Colonic mucosa (tissue), 4 donors: ENCODE results near the gene COPS9. TPM values are rescaled to one million over a fixed set of nuclear protein-coding genes. Genes with fewer than 3 reads are reported as not detected.

Source experiments
- DNase-seq: peaks from one replicate; pipeline ENCODE4 v3.0.0-alpha.2; 2020
- H3K27ac ChIP-seq: fragments of 200-600 bp; one replicate; pipeline ENCODE4 v1.8.0; 2021
- H3K27me3 ChIP-seq: fragments of 200-600 bp; one replicate; pipeline ENCODE4 v1.8.0; 2021
- H3K36me3 ChIP-seq: fragments of 200-600 bp; one replicate; pipeline ENCODE4 v1.8.0; 2021
- H3K4me1 ChIP-seq: fragments of 200-600 bp; one replicate; pipeline ENCODE4 v1.8.0; 2021; ENCODE audit warnings: mild to moderate bottlenecking
- H3K4me3 ChIP-seq: fragments of 200-600 bp; one replicate; pipeline ENCODE4 v1.8.0; 2021
- H3K9ac ChIP-seq, 2 donors: one replicate each; pipeline ENCODE4 v1.7.0; 2013; ENCODE audit warnings: control low read depth in 2 of 2, low read depth in 2 of 2, low read length in 2 of 2
- H3K9me3 ChIP-seq: fragments of 200-600 bp; one replicate; pipeline ENCODE4 v1.8.0; 2021
- intact Hi-C: fragments of 100-400 bp; cut with DNase I; formaldehyde crosslinking; loops from one replicate; pipeline ENCODE4 v1.14.1; 2022
- total RNA-seq, 2 donors: library from RNA; stranded (reverse); fragmentation: NEBNext Ultra II Directional in 1 of 2; extraction: Animal tissue kit (Norgen Biotek cat#: 25700) in 1 of 2; gene quantifications; one replicate each; pipeline ENCODE4 v1.2.1, GENCODE V29; 2021
- TF ChIP-seq, protein P1 (sequence below): fragments of 200-600 bp; IDR thresholded peaks from one replicate; pipeline ENCODE4 v1.8.0; 2022; ENCODE audit warnings: antibody characterized with exemption, mild to moderate bottlenecking
- donor health status: healthy.
- donor health status: DM: no; HTN: no; CAD: no.
- donor health status: DM: no; HTN: no; CAD: no.

Gene COPS9
- total RNA-seq, 2 donors from 2014 or later, result 119 to 169 TPM

DNA sequence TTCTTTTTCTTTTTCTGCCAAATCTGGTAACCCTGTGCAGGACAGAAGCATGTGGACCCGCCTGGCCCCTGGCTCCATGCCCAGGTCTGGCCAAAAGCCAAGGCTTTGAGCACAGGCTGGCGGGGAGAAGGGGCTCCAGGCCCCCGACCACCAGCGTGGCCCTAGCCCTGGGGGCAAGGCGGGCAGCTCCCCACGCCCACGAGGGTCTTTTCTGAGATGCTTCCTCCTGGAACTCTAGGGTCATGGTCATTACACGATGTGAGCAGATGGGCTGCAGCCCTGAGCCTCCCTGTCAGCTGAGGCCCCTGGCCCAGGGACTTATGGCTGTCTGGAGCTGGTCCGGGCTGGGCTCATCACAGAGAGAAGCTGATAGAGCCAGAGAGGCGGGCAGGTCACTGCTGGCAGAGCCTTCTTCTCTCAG, 10.0 kb upstream of the COPS9 start:
- TF ChIP-seq, protein P1, sequence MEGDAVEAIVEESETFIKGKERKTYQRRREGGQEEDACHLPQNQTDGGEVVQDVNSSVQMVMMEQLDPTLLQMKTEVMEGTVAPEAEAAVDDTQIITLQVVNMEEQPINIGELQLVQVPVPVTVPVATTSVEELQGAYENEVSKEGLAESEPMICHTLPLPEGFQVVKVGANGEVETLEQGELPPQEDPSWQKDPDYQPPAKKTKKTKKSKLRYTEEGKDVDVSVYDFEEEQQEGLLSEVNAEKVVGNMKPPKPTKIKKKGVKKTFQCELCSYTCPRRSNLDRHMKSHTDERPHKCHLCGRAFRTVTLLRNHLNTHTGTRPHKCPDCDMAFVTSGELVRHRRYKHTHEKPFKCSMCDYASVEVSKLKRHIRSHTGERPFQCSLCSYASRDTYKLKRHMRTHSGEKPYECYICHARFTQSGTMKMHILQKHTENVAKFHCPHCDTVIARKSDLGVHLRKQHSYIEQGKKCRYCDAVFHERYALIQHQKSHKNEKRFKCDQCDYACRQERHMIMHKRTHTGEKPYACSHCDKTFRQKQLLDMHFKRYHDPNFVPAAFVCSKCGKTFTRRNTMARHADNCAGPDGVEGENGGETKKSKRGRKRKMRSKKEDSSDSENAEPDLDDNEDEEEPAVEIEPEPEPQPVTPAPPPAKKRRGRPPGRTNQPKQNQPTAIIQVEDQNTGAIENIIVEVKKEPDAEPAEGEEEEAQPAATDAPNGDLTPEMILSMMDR, result no peak
- Histone ChIP-seq H3K9ac (no peak overlapping the region), H3K4me3 (no peak overlapping the region), H3K4me1 (no peaks in the 10 kb centered on the region), H3K27me3 (no peaks in the 10 kb centered on the region), H3K9me3 (no peaks in the 10 kb centered on the region), H3K27ac (no peak overlapping the region), H3K36me3 (no peaks in the 10 kb centered on the region)
- no peak for DNase-seq
- intact Hi-C loops, result loop anchor here (10.0 kb wide), 1 partner anchor 1111 kb away; no protein-coding TSS in a partner anchor

DNA sequence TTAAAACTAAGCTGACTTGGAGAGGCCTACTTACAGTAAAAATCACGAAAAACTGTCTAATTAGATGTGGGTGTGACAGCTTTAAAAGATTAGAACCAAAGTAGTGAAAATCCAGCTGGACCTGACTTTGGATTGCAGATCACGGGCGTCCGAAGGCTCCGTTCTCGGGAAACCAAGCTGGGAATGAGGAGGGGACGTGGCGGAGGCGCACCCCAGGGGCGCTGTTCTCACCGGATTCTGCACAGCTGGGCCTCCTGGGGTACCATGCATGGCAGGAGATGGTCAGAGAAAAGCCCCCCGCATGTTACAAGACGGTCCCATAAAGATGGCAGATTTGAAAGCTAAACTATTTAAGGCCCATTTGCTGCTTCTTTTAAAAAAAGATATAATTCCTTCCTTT, 9.4 kb upstream of the COPS9 start:
- intact Hi-C loops, result loop anchor here (2.0 to 10.0 kb wide), 2 partner anchors 85 to 1111 kb away; no protein-coding TSS in a partner anchor

DNA sequence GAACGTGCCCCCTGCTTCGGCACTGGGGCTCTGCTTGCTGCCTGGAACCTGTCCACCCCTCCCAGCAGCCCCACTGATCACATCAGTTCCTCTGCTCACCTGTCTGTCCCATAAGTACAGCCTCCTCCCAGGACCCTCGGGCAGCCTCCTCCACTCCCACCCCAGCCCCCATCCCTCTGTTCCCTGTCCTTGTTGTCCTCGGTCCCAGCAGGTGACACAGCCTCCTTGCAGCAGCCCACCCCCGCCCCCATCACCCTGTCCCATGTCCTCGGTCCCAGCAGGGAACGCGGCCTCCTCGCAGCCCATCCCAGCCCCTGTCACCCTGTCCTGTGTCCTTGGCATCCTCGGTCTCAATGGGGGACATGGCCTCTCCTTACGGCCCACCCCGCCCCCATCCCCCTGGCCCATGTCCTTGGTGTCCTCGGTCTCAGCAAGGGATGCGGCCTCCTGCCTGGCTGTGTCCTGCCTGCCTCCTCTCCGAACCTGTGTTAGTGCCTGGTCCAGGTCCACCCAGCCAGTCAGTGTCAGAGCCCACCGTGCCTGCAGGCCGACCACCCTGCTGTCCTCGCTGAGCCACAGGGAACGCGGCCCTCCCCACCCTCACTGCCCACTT, 8.7 kb upstream of the COPS9 start:
- no peaks in the 10 kb centered on the region for H3K27me3 ChIP-seq
- DNase-seq, result no peak

More for the DNA sequence above, 9.4 kb upstream of the COPS9 start:
- Histone ChIP-seq H3K4me3 (no peak overlapping the region), H3K27me3 (no peaks in the 10 kb centered on the region), H3K4me1 (no peaks in the 10 kb centered on the region), H3K9ac (no peak overlapping the region), H3K36me3 (no peaks in the 10 kb centered on the region), H3K9me3 (no peaks in the 10 kb centered on the region), H3K27ac (no peak overlapping the region)
- DNase-seq, result no peak
- TF ChIP-seq, protein P1, result no peak

DNA sequence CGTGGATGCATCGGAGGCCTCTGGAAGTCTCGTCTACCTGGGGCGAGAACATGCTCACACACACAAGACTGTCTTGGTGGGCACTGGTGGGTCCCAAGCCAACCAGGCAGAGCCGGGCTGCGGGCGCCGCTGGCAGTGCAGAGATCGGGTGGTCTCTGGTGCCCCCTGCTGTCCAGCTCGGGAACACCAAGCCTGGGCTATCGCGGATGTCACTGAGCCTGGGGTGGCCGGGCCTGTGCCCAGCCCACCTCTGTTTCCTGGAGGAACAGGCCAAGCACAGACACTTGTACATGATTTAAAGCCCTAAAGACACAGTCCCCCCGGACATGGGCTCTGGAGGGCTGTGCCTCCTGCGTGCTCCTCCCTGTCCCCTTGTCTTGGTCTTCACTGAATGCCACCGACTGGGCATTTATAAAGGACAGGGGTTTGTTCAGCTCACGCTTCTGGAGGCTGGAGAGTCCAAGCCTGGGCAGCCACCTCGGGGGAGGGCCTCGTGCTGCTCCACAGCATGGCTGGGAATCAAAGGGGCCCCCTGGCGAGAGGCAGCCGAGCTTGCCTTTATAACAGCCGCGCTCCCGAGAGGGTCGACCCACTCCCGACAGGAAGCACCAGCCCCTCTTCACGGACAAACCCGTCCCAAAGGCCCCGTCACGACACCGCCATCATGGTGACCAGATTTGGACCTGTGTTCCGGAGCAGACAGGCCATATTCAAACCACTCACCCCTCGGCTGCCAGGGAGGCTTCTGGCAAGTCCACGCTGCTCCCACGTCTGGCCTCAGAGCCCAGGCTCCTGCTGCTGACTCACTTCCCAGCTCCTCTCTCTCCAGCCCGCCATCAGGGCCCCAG, 7.9 kb upstream of the COPS9 start:
- Histone ChIP-seq H3K4me3 (no peak overlapping the region), H3K36me3 (no peaks in the 10 kb centered on the region), H3K4me1 (no peaks in the 10 kb centered on the region), H3K9ac (no peak overlapping the region), H3K27me3 (no peaks in the 10 kb centered on the region), H3K9me3 (no peaks in the 10 kb centered on the region), H3K27ac (no peak overlapping the region)
- DNase-seq, result peak; percentile 71
- intact Hi-C loops, result loop anchor here (2.0 to 10.0 kb wide), 2 partner anchors 83 to 1109 kb away; no protein-coding TSS in a partner anchor
- TF ChIP-seq, protein P1, result peak; percentile 88

More for the DNA sequence above, 8.7 kb upstream of the COPS9 start:
- Histone ChIP-seq H3K4me3 (no peak overlapping the region), H3K36me3 (no peaks in the 10 kb centered on the region), H3K9ac (no peak overlapping the region), H3K4me1 (no peaks in the 10 kb centered on the region), H3K9me3 (no peaks in the 10 kb centered on the region), H3K27ac (no peak overlapping the region)
- TF ChIP-seq, protein P1, result no peak
- intact Hi-C loops, result loop anchor here (2.0 to 10.0 kb wide), 2 partner anchors 84 to 1110 kb away; no protein-coding TSS in a partner anchor

DNA sequence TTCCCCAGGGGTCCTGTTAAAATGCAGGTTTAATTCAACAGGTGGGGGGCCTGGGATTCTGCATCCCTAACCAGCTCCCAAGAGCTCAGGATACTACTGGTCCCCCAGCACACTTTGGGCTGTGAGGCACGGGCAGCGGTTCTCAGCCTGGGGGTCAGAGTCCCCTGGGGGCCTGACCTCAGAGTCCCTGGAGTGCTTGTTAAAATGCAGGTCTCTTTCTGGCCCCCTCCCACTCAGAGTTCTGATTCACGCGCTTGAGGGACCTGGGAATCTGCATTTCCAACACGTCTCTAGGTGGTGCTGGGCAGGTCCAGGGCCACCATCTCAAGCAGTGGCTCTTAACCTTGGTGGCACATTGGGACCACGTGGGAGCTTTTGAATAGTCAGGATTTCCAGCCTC, 7.2 kb upstream of the COPS9 start:
- no peak for DNase-seq
- intact Hi-C loops, result loop anchor here (10.0 kb wide), 1 partner anchor 1108 kb away; no protein-coding TSS in a partner anchor
- TF ChIP-seq, protein P1, result no peak
- Histone ChIP-seq H3K4me1 (no peaks in the 10 kb centered on the region), H3K9ac (no peak overlapping the region), H3K27me3 (no peaks in the 10 kb centered on the region), H3K27ac (no peak overlapping the region), H3K9me3 (no peaks in the 10 kb centered on the region), H3K4me3 (no peak overlapping the region), H3K36me3 (no peaks in the 10 kb centered on the region)
